GM10266 (cell line): Measurements from ENCODE around the gene C1orf87.

Experiments
- DNase-seq: peaks from one replicate; pipeline ENCODE4 v3.0.0; 2012; ENCODE audit errors: extremely low spot score
- TF ChIP-seq, protein P1 (sequence below): IDR thresholded peaks from 2 replicates; pipeline ENCODE4 v1.5.1; 2012; ENCODE audit warnings: mild to moderate bottlenecking, low read depth; ENCODE audit not compliant: control insufficient read depth, insufficient read depth; ENCODE audit errors: missing control alignments

Gene C1orf87

DNA sequence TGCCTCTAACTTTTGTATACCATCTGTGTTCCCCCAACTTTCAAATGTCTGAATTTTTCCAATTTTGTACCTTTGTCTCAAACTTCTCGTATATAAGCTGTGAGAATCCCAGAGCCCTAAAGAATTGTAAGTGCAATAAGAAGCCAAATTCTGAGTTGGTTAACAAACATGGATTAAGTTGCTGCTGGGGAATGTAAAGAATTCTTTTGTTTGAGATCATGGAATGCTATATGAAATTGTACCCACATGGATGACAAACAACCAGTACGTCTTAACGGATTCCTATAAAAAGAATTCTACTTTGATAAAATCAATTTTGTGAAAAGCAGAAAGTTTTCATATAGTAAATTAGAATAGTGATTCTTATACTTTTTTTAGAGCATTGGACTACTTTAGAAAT is 74.6 kb downstream of the C1orf87 start:
- no peak for DNase-seq
- TF ChIP-seq, protein P1, sequence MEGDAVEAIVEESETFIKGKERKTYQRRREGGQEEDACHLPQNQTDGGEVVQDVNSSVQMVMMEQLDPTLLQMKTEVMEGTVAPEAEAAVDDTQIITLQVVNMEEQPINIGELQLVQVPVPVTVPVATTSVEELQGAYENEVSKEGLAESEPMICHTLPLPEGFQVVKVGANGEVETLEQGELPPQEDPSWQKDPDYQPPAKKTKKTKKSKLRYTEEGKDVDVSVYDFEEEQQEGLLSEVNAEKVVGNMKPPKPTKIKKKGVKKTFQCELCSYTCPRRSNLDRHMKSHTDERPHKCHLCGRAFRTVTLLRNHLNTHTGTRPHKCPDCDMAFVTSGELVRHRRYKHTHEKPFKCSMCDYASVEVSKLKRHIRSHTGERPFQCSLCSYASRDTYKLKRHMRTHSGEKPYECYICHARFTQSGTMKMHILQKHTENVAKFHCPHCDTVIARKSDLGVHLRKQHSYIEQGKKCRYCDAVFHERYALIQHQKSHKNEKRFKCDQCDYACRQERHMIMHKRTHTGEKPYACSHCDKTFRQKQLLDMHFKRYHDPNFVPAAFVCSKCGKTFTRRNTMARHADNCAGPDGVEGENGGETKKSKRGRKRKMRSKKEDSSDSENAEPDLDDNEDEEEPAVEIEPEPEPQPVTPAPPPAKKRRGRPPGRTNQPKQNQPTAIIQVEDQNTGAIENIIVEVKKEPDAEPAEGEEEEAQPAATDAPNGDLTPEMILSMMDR: no peak

DNA sequence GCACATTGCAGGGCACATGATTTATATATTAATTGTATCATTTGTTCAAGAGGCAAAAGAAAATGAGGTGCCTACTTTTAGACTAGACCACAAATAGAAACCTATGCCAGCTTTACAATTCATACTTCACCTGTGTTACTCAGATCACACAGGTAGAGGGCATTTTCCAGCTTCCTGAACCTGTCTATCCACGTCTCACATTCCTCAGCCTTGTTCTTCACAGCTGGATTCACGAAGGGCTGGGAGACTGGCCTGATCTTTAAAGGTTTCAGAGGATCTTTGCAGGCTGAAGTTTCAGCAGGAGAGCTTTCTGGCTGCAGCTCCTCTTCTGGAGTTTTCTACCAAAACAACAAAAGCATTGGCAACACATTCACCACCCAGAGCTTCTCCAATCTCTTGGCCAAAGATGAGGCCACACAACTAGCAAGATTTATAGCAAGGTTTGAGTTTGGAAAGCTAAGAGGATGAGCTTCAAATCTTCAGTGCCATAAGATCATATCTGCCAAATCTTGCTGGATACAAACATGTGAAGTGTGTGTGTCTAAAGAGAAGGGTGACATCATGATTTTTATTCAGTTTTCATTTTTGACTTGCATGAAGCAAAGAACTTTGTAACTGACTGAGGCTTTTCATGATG is 76.0 kb downstream of the C1orf87 start:
- no peak for DNase-seq
- TF ChIP-seq, protein P1: no peak

DNA sequence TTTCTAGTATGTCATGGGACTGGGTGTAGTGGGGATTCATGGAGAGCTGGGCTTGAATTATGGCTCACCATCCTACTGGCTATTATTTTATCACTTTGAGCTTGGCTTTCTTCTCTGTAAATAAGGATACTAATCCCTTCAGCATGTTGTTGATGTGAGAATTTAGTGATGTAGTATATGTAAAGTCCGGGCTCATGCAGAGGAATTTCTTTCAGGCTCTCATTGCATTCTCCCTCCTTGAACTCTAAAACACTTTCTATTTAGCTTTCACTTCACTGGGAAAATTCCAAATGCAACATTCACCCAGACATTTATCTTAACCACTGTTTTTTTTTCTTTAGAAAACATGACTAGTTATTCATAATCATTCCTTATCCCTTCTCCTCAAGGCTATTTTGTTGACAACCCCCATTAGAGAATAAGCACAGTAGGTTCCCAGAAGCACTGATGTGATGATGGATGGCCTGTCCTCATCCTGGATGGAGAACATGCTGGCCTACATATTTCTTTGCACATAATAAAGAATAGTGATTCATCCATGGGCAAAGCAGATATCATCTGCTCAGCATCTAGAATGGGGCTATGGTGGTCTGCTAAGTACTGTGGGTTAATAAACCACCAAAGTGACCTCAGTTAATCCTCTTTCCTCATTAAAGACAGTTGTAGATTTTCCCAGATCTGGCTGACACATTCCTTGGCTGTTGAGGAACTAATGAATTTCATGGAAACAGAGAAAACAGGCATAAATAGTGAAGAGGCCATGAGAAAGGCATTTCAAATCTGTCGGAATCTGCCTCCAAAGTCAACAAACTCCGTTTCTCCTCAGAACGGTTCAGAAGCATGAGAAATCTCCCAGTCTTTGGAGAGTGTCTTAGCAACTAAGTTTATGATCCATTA is 79.0 kb downstream of the C1orf87 start:
- DNase-seq: no peak
- TF ChIP-seq, protein P1: no peak

DNA sequence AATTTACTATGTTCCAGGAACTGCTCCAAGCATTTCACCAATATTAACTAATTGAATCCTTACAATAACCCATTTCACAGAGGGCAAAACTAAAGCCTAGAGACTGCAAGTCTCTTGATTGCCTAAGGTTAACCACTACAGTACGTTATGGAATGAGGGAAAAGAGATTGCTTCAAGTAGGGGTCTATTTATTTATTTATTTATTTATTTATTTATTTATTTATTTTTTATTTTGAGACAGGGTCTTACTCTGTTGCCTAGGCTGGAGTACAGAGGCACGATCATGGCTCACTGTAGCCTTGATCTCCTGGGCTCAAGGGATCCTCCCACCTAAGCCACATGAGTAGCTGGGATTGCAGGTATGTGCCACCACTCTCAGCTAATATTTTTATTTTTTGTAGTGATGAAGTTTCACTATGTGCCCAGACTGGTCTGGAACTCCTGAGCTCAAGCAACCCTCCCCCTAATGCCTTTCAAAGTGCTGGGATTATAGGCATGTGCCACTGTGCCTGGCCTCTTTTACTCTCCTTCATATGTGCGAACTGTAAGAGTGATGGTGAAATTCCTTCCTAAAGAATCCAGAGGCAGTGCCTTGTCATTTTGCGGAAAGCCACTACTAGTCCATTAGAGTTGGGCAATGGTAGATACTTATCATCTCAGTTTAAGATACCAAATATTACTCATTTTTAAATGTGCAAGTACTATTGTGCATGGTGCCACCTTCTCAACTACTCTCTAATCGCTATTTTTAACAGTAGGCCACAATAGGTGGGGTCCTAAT is 81.3 kb downstream of the C1orf87 start:
- no peak for DNase-seq
- TF ChIP-seq, protein P1: no peak

DNA sequence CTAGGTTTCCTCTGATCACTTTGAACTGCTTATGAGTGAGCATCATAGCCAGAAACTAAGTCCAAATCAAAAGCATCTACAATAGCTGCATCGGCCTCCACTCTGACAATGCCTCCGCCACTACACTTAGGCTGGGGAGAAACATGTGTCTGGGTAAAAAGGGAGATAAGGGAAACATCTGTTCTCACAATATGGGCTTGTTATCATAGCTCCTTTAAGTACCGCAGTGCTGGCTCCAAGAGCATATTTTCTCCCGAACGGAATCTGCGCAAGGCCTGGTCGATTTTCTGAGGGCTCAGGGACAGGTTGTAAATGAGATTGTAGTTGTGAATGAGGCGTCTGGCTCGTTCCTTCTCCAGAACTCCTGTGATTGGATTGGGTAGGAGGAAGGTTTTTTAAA is 83.1 kb downstream of the C1orf87 start:
- no peak for DNase-seq
- TF ChIP-seq, protein P1: no peak

DNA sequence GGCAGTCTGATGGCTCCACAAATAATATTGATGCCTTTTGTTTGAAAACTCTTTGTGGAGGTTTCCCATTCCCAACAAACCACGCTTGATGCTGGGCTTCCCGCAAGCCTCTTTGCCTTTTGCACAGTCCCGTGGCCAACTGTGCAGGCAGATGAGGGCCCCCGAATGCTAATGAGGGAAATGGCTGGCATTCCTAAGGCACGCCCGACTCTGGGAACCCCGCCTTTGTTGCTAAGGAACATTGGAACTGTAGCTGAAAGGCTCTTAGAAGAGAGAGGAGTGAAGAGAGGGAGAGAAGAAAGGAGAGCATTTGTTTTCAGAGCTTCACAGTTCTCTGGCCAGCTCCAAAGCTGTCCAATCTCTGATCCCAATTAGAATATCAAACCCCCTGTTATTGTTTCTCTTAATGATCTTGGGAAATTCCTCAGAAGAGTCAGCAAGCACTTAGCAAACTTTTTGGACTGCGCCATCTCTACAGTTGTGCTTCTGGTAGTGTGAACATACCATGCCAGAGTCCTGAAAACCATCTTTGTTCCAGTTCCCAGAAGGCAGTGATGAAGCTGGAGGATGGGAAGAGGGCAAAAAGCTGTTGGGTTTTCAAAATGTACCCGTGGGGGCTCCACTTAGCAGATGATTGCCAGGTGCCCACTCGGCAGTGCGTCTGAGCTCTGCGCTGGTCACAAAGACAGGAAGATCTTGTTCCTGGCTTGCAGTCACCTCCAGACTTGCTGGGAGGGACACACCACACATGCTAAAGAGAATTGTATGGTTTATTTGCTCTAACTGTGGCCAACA is 86.9 kb downstream of the C1orf87 start:
- TF ChIP-seq, protein P1: no peak
- DNase-seq: no peak
